Hypothalamus (tissue), 51 donors: Measurements from ENCODE around the gene PHC2.

Source experiments
- DNase-seq, 51 donors: peaks; one replicate each; lab custom pipeline; 2025; lab: John Stamatoyannopoulos, UW

PHC2 gene

GRCh38 chr1:33353531-33353930 lies 77.4 kb downstream of the PHC2 start:
- no peak for DNase-seq

- DNase-seq, result no peak
Measured at GRCh38 chr1:33351281-33351660, 79.6 kb downstream of the PHC2 start.

GRCh38 chr1:33350611-33351280 lies 80.1 kb downstream of the PHC2 start:
- no peak for DNase-seq

GRCh38 chr1:33349778-33350610 lies 80.9 kb downstream of the PHC2 start:
- DNase-seq, result peak in 47 of 51 donors; percentile 36 to 89 (median 72)

- DNase-seq, result peak in 19 of 51 donors; percentile 25 to 76 (median 61)
Measured at GRCh38 chr1:33349081-33349759, 81.7 kb downstream of the PHC2 start.

- DNase-seq, result peak in 4 of 51 donors; percentile 16 to 76 (median 32)
Measured at GRCh38 chr1:33348676-33349080, 82.2 kb downstream of the PHC2 start.

- DNase-seq, result no peak
Measured at GRCh38 chr1:33348194-33348593, 82.7 kb downstream of the PHC2 start.

- peak in 4 of 51 donors; percentile 19 to 28 (median 22) for DNase-seq
Measured at GRCh38 chr1:33347650-33347992, 83.3 kb downstream of the PHC2 start.

GRCh38 chr1:33346927-33347649 lies 83.8 kb downstream of the PHC2 start:
- no peak for DNase-seq

- DNase-seq, result no peak
Measured at GRCh38 chr1:33346533-33346926, 84.4 kb downstream of the PHC2 start.

- no peak for DNase-seq
Measured at GRCh38 chr1:33344896-33345560, 85.9 kb downstream of the PHC2 start.

- no peak for DNase-seq
Measured at GRCh38 chr1:33343539-33343938, 87.4 kb downstream of the PHC2 start.

GRCh38 chr1:33342041-33342723 lies 88.7 kb downstream of the PHC2 start:
- peak in 38 of 51 donors; percentile 14 to 88 (median 62) for DNase-seq

- no peak for DNase-seq
Measured at GRCh38 chr1:33341190-33341589, 89.7 kb downstream of the PHC2 start.

- peak in 15 of 51 donors; percentile 14 to 53 (median 29) for DNase-seq
Measured at GRCh38 chr1:33339413-33339812, 91.5 kb downstream of the PHC2 start.

GRCh38 chr1:33338440-33339211 lies 92.3 kb downstream of the PHC2 start:
- DNase-seq, result peak in 10 of 51 donors; percentile 22 to 65 (median 40)

- no peak for DNase-seq
Measured at GRCh38 chr1:33338048-33338439, 92.9 kb downstream of the PHC2 start.

- no peak for DNase-seq
Measured at GRCh38 chr1:33337441-33337840, 93.5 kb downstream of the PHC2 start.

GRCh38 chr1:33336580-33336979 lies 94.3 kb downstream of the PHC2 start:
- DNase-seq, result no peak
